ENCODE data around the gene TMEM132D.

The TMEM132D gene

GRCh38 chr12:129605666-129606065 is 298.2 kb downstream of the TMEM132D start:
- TF ChIP-seq, protein P1, sequence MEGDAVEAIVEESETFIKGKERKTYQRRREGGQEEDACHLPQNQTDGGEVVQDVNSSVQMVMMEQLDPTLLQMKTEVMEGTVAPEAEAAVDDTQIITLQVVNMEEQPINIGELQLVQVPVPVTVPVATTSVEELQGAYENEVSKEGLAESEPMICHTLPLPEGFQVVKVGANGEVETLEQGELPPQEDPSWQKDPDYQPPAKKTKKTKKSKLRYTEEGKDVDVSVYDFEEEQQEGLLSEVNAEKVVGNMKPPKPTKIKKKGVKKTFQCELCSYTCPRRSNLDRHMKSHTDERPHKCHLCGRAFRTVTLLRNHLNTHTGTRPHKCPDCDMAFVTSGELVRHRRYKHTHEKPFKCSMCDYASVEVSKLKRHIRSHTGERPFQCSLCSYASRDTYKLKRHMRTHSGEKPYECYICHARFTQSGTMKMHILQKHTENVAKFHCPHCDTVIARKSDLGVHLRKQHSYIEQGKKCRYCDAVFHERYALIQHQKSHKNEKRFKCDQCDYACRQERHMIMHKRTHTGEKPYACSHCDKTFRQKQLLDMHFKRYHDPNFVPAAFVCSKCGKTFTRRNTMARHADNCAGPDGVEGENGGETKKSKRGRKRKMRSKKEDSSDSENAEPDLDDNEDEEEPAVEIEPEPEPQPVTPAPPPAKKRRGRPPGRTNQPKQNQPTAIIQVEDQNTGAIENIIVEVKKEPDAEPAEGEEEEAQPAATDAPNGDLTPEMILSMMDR (IDR thresholded peaks at IDR 0.05; ENCODE audit: control extremely low read depth, extremely low read depth, low read depth, missing control alignments): no peak
- POLR2A ChIA-PET: no interaction called here
- no peak for DNase-seq (ENCODE audit: extremely low spot score)
- CTCF ChIA-PET: no interaction called here

DNA sequence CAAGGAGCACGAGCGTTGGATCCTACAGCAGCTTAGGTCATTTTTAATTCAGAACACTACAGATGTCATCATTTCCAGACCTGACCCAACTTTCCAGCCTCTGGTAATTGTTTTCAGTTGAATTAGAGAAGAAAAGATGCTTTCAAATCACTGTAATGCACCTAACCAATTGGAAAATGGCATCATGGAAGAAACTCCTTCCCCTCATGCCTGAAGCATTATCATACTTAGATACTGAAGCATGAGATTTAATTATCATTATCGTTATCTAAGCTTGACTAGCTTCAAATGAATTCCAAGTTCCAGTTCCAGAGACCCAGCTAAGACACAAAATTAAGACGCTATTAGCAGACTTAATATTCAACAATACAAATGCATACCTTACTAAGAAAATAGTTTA is 299.3 kb downstream of the TMEM132D start:
- ChIA-PET CTCF (no interaction called here), POLR2A (no interaction called here)
- TF ChIP-seq, protein P1 (IDR thresholded peaks at IDR 0.05; ENCODE audit: control extremely low read depth, extremely low read depth, low read depth, missing control alignments): no peak
- DNase-seq (ENCODE audit: extremely low spot score): no peak

DNA sequence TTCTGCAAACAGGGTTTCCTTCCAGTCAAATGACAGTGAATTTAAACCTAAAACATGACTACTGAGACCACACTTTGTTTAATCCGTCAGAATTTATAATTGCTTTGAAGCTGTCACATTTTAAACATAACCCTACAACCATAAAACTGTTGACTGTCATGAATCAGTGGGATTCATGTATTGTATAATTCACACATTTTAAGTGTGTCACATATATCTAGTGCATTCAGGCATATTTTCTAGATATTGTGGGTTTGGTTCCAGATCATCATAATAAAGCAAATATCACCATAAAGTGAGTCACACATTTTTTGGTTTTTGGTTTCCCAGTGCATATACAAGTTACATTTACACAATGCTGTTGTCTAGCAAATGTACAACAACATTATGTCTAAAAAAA is 304.4 kb downstream of the TMEM132D start:
- DNase-seq (ENCODE audit: extremely low spot score): no peak
- POLR2A ChIA-PET: no interaction called here
- CTCF ChIA-PET: no interaction called here
- TF ChIP-seq, protein P1 (IDR thresholded peaks at IDR 0.05; ENCODE audit: control extremely low read depth, extremely low read depth, low read depth, missing control alignments): no peak

- TF ChIP-seq, protein P1 (IDR thresholded peaks at IDR 0.05; ENCODE audit: control extremely low read depth, extremely low read depth, low read depth, missing control alignments): no peak
- ChIA-PET CTCF (no interaction called here), POLR2A (no interaction called here)
- DNase-seq (ENCODE audit: extremely low spot score): no peak
Observed at GRCh38 chr12:129594098-129594497, 309.7 kb downstream of the TMEM132D start.

- ChIA-PET POLR2A (no interaction called here), CTCF (no interaction called here)
- no peak for DNase-seq (ENCODE audit: extremely low spot score)
- TF ChIP-seq, protein P1 (IDR thresholded peaks at IDR 0.05; ENCODE audit: control extremely low read depth, extremely low read depth, low read depth, missing control alignments): no peak
Observed at GRCh38 chr12:129592449-129592848, 311.4 kb downstream of the TMEM132D start.

- no peak for DNase-seq (ENCODE audit: extremely low spot score)
- POLR2A ChIA-PET: no interaction called here
- CTCF ChIA-PET: interaction anchor here (1.0 to 1.2 kb wide), 2 partner anchors 21 to 23 kb away, joined by 3 to 4 read pairs; no protein-coding TSS in a partner anchor
- TF ChIP-seq, protein P1 (IDR thresholded peaks at IDR 0.05; ENCODE audit: control extremely low read depth, extremely low read depth, low read depth, missing control alignments): no peak
Observed at GRCh38 chr12:129589503-129589902, 314.3 kb downstream of the TMEM132D start.

- DNase-seq (ENCODE audit: extremely low spot score): no peak
- CTCF ChIA-PET: interaction anchor here (1.8 kb wide), 1 partner anchor 10 kb away, joined by 4 read pairs; no protein-coding TSS in a partner anchor
- POLR2A ChIA-PET: no interaction called here
- TF ChIP-seq, protein P1 (IDR thresholded peaks at IDR 0.05; ENCODE audit: control extremely low read depth, extremely low read depth, low read depth, missing control alignments): no peak
Observed at GRCh38 chr12:129588142-129588541, 315.7 kb downstream of the TMEM132D start.

All from GM10248 (cell line).